Stimulated activated CD8-positive, alpha-beta memory T cell treated with anti-CD3 and anti-CD28 coated beads, Interleukin-12 subunit alpha, Interleukin-12 subunit beta, amount 100 ng/mL, for 1 hour (primary cell): ENCODE data around the gene TREX2.
A peak's percentile ranks its signal among the peaks of the same experiment; 100 is the strongest.

Experiments
- DNase-seq: peaks from one replicate; pipeline ENCODE4 v3.0.0-alpha.2; 2020; ENCODE audit warnings: low read depth

TREX2 gene

GRCh38 chrX:153475751-153476281 is 30.0 kb upstream of the TREX2 start:
- DNase-seq, result no peak

- DNase-seq, result no peak
Observed at GRCh38 chrX:153475271-153475670, 29.4 kb upstream of the TREX2 start.

- no peak for DNase-seq
Observed at GRCh38 chrX:153474718-153475117, 28.9 kb upstream of the TREX2 start.

- no peak for DNase-seq
Observed at GRCh38 chrX:153474266-153474665, 28.4 kb upstream of the TREX2 start.

GRCh38 chrX:153473126-153473525 is 27.3 kb upstream of the TREX2 start:
- no peak for DNase-seq

- no peak for DNase-seq
Observed at GRCh38 chrX:153471663-153472280, 25.9 kb upstream of the TREX2 start.

GRCh38 chrX:153470411-153471363 is 24.8 kb upstream of the TREX2 start, which contains the start of gene HAUS7:
HAUS7 (minus strand) TSS chrX:153470576; CDS start chrX:153470557, 19 bp downstream.
- peak; percentile 74 for DNase-seq

- DNase-seq, result no peak
Observed at GRCh38 chrX:153469811-153470410, 24.1 kb upstream of the TREX2 start.

- DNase-seq, result no peak
Observed at GRCh38 chrX:153468008-153468580, 22.2 kb upstream of the TREX2 start.

- no peak for DNase-seq
Observed at GRCh38 chrX:153465691-153466380, 20.0 kb upstream of the TREX2 start.

GRCh38 chrX:153464116-153464515 is 18.3 kb upstream of the TREX2 start:
- no peak for DNase-seq

- DNase-seq, result no peak
Observed at GRCh38 chrX:153463556-153463955, 17.7 kb upstream of the TREX2 start.

- DNase-seq, result no peak
Observed at GRCh38 chrX:153463031-153463430, 17.2 kb upstream of the TREX2 start.

GRCh38 chrX:153462291-153462690 is 16.4 kb upstream of the TREX2 start:
- DNase-seq, result no peak

- DNase-seq, result peak; percentile 15
Observed at GRCh38 chrX:153460826-153461225, 15.0 kb upstream of the TREX2 start.

- no peak for DNase-seq
Observed at GRCh38 chrX:153459986-153460385, 14.1 kb upstream of the TREX2 start.

GRCh38 chrX:153458476-153458875 is 12.6 kb upstream of the TREX2 start:
- no peak for DNase-seq

GRCh38 chrX:153457827-153458466 is 12.1 kb upstream of the TREX2 start:
- no peak for DNase-seq

GRCh38 chrX:153457136-153457825 is 11.4 kb upstream of the TREX2 start:
- no peak for DNase-seq

GRCh38 chrX:153456704-153457103 is 10.8 kb upstream of the TREX2 start:
- DNase-seq, result no peak
